ENCODE results near the gene NFKBIL1.

NFKBIL1 gene

DNA sequence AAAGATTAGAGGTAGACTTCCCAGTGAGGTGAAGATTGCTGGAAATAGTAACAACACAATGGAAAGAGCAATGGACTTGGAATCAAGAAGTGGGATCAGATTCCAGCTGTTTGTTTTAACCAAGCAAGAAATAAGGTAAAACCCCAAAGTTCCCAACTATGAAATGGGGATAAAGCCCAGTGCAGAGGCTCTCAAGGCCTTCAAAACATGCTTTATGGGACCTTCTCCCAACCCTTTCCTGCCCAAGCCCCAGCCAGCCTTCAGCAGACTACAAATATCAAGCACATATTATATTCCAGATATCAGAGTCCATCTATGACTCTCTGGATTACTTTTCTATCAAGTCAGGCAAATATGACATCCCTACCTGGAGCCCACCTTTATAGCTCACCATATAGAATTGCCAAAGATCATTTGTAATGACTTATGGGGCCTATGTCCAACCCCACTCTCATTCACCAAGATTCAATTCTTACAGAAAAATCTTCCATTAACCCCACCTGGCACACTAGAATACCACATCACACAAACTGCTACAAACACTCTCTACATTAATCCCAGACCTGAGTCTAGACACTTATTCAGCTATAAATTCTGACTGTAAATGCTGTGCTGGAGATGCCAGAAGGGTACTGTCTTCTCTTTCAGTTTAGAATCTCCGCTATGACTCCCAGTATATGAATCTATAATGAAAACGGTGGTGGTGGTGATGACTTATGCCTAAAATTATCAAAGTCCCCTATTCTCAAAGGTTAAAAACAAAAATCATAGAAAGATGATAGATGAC, 11.7 kb upstream of the NFKBIL1 start:
- DNase-seq, result no peak

DNA sequence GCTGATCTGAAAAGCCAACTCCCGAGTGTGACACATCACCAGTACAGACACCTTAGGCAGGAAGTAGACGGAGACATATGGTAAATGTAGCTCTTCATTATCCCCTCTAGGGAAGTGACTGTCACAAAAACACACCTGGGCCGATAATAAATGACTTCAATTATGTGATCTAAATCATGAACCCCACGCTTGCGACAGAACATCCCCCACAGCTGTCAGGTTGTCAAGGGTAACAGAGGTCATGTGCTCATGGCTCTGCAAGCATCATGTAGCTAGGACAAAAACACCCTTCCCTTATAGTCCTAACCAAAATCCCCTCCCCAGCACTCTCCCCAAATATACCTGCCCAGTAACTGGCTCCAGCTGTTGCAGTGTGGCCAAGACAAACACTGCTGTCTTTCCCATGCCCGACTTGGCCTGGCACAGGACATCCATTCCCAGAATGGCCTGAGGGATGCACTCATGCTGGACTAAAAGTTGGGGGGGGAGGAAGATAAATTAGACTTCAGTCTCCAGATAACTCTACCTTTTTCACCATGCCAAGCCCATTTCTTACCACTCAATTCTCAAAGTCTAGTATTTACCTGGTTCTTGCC, 8.5 kb upstream of the NFKBIL1 start:
- no peak for DNase-seq

DNA sequence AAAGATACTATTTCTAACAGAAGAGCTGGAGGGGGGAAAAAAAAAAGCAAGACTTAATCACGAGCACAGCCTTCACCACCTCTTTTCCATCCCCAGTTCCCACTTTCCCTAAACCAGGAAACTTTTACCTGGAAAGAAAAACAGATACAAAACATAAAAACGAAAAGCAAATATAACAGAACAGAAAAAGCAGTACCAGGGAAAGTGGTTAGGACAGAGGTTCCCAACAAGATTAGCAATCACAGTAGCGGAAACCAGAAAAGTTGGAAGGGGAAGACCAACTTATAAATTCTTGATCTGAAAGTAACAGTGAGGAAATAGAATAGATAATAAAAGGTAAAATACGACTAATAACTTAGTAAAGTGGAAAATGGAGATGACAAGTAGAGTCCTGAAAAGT, 6.8 kb upstream of the NFKBIL1 start:
- no peak for DNase-seq

DNA sequence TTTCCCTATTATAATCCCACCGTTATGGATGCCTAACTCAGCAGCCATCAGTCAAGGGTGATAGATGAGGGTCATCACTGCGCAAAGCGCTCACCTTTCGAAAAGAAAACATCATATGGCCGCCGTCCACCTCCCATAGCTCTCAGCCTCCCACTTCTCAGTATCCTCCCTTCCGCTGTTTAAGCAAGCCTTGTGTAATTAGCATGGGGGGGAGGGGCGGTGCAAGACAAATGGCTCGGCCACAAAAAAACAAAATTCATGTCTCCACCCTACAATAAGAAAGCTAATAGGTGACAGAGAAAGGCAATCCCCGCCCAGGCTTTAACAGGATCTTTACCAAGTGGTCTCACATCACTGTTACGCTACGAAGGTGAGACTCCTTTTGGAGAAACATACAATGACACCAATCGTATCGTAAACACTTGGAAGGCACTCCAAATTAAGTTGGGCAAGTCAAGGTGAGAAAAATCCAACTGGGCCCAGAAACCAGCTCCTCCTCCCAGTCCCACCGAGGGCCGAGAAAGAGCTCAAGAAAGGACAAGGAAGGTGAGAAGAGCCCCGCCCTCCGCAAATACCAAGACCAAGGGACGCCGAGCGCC, 6.2 kb upstream of the NFKBIL1 start:
- peak in 4 of 5 experiments; percentile 35 to 87 (median 71) for DNase-seq

DNA sequence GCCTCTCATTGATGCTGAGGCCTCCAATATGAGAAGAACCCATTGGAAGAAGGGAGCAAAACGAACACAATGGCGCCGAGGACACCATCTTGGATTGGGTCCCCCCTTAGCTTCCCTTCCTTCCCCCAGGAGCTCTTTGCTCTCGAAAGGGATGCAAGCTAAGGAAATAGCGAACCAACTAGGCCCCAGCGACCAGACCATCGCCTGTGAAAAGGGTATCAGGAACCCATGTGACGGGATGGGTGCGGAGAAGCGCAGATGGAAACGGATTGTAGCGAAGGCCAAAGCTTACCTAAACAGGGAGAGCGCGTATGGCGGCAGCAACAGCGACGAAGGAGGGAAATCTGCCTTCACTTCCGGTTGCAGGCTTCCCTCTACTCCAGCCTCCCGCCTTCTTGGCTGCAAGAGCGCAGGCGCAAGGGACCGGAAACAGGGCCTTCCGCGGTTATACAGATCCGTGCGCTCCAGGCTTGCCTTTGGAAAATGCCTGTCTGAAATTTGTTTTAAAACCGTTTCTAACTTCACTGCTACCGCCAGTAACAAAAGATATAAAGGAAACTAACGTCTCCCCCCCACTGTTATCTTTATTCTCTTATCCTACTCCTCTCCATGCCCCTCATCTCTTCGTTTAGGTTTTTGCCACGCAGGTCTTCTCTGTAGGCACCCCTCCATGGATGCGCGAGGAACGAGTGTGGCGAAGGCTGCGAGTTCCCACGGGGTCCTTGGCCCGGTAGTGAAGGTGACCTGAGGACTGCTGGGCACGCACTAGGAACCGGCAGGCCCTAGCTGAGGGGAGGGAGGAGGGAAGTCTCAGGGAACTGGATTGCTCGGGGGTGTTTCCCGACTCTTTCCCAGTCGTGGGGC, 5.5 kb upstream of the NFKBIL1 start, which contains the start of gene DDX39B:
DDX39B (minus strand) TSS at position 346 of the 864 bp plus-strand sequence. CDS start 1,471 bp downstream, outside the sequence.
- peak; percentile 81 to 98 (median 92) for DNase-seq

DNA sequence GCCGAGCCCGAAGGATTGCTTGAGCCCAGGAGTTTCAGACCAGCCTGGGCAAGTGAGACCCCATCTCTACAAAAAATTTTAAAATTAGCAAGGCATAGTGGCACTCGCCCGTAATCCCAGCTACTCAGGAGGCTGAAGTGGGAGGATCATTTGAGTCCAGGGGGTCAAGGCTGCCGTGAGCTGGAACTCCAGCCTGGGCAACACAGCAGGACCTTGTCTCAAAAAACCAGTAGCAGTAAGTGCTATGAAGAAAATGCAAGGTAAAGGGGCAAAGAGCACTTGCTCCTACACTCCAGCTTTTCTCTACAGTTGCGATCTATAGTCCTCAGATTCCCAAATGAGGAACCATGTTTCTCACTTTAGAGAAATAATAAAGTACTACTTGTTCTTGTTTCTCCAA, 3.8 kb upstream of the NFKBIL1 start:
- no peak for DNase-seq

DNA sequence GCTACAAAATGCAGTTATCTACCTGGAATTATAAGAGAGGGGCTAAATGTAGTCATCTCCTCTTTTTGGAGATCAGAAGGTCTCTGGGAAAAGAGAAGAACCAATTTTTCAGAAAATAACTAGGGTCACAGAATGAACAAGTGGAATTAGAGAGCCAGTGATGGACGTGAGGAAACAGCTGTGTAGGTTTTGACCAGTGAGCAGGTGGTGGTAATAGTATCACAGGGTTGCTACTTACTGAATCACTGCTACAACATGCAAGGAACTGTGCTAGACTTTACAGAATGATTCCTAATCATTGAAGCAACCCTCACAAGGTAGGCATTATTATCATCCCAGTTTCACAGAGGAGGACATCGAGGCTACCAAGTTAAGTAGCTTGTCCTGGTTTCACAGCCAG, 2.7 kb upstream of the NFKBIL1 start:
- DNase-seq, result no peak

DNA sequence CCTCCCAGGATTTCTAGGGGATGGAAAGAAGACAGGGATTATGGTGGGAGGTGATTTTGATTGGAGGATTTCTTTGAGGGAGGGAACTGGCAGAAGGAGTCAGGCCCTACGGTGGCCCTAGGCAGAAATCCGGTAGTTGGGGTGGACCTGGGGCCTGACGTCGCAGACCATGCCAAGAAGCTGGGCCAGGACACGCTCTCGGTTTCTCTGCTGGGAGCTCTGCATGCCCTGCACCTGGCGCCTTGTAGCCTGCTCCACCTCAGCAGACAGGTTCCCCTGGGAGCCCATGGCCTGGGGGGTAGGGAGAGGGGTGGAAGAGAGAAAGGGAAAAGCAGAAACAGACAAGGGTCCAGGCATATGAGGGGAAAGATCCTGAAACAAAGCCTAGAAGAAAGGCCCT, 2.1 kb upstream of the NFKBIL1 start:
- no peak for DNase-seq

DNA sequence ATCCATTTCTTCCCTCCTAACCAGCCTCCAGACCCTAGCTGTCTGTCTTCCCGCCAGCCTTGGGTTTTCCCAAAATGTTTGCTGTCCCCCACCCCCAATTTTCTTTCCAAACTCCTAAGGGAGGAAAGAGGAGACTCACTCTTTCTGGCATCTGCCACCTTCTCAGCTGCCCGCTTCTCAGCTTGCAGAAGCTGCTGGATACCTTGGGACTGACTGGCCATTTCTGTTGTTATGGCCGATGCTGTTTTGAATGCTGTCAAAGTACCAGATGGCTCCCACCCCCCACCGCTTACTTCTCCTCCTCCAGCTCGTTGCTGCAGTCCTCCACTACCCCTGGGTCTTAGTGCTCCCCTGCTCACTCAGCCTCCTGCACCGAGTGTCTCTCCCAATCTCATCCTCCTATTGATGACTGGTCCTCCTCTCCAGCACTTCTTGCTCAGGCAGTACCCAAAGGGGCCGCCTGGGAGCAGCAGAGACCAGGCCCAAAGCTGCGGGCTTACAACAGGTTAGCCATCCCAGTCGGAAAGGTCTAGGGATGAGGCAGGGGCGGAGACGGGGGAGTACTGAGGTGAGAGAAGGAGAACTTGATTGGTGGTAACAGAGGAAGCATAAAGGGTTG, 960 bp upstream of the NFKBIL1 start, which contains the start of gene ATP6V1G2:
ATP6V1G2 (minus strand) TSS at position 270 of the 619 bp plus-strand sequence; CDS start at position 221, 49 bp downstream.
- DNase-seq, result peak; percentile 52 to 90 (median 78)

DNA sequence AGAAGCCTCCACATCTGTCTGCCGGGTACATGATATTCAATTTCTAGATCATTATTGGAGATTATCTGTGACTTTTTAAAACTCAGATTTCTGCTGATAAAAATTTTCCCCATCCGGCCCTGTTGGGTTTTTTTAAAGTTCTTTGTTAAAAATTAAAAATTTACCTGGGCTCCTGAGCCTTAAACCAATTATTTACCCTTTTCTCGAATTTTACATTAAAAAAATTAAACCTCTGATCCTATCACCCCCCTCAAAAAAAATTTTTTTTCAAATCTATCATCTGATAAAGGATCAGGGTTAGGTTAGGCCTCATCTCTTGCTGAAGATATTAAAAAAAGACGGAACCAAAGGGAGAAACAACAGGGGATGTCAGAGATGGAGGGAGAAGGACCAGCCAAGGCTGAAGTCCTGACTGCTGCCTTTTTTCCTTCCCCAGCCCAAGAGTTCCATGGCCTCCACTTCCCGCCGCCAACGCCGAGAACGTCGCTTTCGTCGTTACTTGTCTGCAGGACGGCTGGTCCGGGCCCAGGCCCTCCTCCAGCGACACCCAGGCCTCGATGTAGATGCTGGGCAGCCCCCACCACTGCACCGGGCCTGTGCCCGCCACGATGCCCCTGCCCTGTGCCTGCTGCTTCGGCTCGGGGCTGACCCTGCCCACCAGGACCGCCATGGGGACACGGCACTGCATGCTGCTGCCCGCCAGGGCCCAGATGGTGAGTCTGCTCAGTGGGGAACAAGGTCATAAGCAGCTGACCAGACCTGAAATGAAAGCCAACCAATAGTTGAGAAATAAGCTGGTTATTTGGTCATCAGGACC, 527 bp downstream of the NFKBIL1 start:
- DNase-seq, result no peak

DNA sequence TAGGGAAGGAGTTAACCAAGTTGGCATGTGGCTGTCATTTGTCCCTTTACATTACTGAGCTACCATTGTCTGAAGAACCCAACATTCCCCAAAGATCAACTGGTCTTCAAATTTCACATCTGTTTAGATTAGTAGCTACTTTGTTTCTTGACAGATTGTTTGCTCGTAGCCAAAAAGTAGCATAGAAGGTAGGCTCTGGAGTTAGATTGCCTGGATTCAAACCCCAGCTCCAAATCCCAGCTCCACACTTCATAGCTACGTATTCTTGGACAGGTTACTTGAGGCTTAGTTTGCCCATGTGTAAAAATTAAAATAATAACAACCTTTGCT, 1.1 kb downstream of the NFKBIL1 start:
- DNase-seq, result no peak

DNA sequence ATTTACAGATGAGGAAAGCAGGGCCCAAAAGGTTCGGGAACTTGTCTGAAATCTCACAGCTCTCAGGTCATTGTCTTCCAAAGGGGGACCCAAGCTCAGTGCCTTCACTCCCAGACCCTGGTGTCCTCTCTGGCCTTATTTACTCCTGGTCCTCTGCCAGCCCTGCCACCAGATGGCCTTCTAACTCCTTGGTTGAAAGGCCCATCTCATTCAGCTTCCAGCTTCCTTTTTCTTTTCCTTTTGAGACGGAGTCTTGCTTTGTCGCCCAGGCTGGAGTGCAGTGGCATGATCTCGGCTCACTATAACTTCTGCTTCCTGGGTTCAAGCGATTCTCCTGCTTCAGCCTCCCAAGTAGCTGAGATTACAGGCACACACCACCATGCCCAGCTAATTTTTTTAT, 4.0 kb downstream of the NFKBIL1 start:
- DNase-seq, result peak in 4 of 5 experiments; percentile 49 to 70 (median 57)

DNA sequence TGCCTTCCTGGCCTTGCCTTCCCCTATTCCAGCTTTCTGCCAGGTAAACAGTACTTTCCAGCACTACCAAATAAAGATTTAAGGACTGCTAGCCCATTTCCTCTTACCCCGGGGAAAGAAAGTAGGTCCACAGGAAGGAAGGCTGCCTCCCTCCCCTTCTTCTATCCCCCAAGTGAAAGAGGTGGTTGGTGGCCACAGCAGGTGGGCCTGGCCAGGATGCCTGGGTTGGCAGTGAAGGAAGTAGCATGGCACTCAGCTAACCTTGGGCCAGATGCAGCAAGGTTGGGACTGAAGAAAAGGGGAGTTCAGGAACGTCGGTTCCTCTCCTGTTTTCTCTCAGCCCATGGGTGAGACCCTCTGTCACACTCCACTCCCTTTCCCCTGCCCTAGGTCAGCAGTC, 8.9 kb downstream of the NFKBIL1 start:
- DNase-seq, result peak in 1 of 5 experiments; percentile 59

DNA sequence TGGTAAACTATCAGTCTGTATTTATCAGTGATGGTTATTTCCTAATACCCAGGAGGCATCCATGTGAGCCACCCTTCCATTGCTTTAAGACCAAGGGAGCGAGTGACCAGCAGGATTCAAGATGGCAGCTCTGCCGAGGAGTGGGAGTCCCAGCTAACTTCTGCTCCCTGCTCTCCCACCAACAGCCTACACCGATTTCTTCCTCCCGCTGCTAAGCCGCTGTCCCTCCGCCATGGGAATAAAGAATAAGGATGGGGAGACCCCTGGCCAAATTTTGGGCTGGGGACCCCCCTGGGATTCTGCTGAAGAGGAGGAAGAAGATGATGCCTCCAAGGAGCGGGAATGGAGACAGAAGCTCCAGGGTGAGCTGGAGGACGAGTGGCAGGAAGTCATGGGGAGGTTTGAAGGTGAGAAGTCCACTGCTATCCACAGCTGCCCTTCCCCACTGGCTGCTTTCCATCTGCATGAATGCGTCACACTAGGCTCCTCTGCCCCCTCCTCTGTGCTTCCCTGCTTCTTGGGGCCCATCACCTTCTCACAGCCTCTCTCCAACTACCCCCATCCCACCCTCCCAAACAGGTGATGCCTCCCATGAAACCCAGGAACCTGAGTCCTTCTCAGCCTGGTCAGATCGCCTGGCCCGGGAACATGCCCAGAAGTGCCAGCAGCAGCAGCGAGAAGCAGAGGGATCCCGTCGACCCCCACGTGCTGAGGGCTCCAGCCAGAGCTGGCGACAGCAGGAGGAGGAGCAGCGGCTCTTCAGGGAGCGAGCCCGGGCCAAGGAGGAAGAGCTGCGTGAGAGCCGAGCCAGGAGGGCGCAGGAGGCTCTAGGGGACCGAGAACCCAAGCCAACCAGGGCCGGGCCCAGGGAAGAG, 10.3 kb downstream of the NFKBIL1 start:
- DNase-seq, result no peak

DNA sequence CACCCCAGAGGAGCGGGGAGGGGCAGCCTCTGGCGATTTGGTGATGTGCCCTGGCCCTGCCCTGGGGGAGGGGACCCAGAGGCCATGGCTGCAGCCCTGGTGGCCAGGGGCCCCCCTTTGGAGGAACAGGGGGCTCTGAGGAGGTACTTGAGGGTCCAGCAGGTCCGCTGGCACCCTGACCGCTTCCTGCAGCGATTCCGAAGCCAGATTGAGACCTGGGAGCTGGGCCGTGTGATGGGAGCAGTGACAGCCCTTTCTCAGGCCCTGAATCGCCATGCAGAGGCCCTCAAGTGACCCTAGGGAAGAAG, 10.9 kb downstream of the NFKBIL1 start:
- no peak for DNase-seq

DNA sequence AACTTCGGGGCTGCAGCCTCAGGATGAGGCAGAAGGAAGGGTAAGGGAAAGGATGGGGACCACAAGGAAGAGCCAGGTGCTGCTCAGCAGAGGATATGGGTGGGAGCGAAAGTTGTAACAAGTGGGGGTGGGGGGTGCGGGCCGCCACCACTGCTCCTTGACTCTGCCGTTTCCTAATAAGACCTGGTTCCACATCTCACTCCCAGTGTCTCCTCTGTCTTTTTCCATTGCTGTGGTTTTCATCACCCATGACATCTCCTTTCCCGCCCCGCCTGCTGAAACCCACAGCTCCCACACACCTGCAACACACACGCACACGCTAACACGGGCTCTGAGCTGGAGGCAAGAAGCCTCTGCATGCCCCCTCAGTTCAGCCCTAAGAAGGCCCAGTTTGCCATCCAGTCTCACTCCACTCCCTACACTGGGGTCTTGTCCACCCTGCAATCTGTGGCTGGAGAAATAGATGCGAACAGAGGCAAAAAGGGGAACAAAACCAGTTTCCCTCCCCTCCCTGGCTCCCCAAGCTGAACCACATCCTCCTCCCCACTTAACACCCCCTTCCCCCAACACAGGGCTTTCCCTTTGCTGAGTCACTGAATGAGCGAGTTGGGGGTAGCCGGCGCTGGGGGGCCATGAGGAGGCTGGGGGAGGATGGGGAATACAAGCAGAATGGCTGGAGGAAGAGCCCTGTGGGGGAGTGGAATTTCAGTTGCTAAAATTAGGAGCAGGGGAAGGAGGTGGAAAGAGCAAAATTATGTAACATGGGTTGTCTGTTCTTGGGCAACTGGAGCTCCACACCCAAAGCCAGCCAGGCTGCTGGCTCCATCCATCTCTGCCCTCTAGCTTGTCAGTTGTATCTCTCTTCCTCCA, 11.5 kb downstream of the NFKBIL1 start:
- DNase-seq, result peak; percentile 25 to 77 (median 62)

DNA sequence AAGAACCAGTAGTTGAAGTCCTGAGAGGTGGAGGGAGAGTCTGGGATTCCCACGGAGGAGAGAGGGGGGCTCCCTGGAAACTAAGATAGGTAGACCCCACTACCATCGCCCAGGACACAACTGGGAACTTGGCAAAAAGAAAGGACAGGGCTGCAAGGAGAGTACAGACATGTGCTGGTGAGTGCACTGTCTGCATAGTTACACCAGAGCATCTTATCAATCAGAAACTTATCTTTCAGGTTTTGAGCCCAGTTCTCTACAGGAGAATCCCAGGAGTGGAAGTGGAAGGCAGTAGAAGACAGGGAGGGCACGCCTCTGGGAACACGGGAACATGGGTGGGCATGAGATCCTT, 12.2 kb downstream of the NFKBIL1 start:
- no peak for DNase-seq

DNA sequence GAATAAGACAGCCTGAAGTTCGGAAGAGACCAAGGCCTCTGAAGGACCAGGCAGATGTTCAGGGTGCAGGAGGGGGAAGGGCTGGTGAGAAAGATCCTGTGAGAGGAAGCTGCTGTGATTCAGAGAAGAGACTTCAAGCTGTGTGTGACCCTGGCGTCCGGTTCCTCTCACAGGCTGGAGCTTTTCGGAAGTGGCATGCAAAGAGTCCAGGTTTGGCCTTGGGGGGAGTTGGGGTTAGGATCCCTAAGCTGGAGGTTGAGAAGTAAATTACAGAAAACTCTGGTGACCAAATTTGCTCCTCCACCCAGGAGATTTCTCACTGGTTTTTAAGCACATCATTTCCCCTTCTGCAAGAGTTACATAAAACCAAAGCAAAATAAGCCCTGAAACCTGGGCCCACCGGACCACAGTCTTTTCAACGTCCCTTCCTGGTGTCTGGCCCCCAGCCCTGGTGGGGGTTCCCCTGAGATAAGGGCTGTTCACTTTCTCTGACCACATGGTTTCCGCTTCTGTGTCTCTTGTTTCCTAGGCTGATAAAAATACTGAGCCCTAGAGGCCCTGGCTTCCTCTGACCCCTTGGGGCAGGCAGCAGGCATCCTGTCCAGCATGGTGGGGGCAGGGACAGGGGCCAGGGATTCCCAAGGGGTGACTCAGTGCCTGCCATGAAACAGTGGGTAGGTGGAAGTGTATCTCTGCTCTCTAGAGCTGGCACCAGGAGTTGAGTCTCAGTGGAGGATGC, 12.7 kb downstream of the NFKBIL1 start:
- peak in 2 of 5 experiments; percentile 41 to 73 for DNase-seq

DNA sequence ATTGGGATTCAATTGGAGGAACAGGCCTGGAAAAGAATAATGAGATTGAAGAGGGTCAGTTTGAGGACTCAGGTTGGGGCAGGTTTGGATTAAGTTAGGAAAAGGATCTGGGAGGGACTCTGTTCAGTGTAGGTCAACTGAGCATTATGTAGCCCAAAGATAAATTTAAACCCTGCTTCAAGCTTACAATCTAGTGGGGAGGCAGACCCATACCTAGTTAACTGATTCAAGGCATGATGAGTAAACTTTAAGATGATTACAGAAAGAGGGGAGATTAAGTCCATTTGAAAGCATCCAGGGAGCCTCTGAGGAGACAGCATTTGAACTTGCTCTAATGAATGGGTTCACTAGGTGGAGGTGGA, 13.3 kb downstream of the NFKBIL1 start:
- no peak for DNase-seq

All from T-helper 2 cell (primary cell).